OCI-LY3 (cell line): ENCODE measurements around the gene AKNA.
"Not testable (repeated sequence)": the region's sequence is repeated elsewhere in the genome, so short reads cannot be mapped to it uniquely, and the experiment has no call there.

Source experiments
- CTCF ChIP-seq: fragments of 200-600, 300-600 bp; sonication (generic); IDR thresholded peaks from 2 replicates; pipeline ENCODE4 v1.5.1; 2014; ENCODE audit warnings: antibody characterized with exemption, low read length, low read depth
- EZH2phosphoT487 ChIP-seq: fragments of 200-600 bp; shearing (Covaris generic); IDR thresholded peaks from 2 replicates; pipeline ENCODE4 v1.6.1; 2018; ENCODE audit warnings: antibody characterized with exemption, mixed run types, low read depth

GRCh38 chr9:114325684-114326254 is 62.0 kb downstream of the AKNA start:
- not testable (repeated sequence) for TF ChIP-seq EZH2phosphoT487, CTCF
